Muscle of leg (tissue), 11 donors: Measurements from ENCODE around the gene KCNK1. TPM values are rescaled to one million over a fixed set of nuclear protein-coding genes. Genes with fewer than 3 reads are reported as not detected.

Source experiments
- DNase-seq: peaks from one replicate; pipeline ENCODE4 v3.0.0; 2013
- H3K27ac ChIP-seq: one replicate; pipeline ENCODE4 v1.5.1; 2013; ENCODE audit warnings: mild to moderate bottlenecking, low read length, control low read depth
- H3K27me3 ChIP-seq: one replicate; pipeline ENCODE4 v1.6.1; 2013; ENCODE audit warnings: low read length; ENCODE audit not compliant: control insufficient read depth, insufficient read depth
- H3K36me3 ChIP-seq: one replicate; pipeline ENCODE4 v1.6.1; 2013; ENCODE audit warnings: low read length; ENCODE audit not compliant: control insufficient read depth, insufficient read depth
- H3K4me1 ChIP-seq: one replicate; pipeline ENCODE4 v1.6.1; 2013; ENCODE audit warnings: low read length; ENCODE audit not compliant: control insufficient read depth, insufficient read depth
- H3K4me3 ChIP-seq: one replicate; pipeline ENCODE4 v1.5.1; 2013; ENCODE audit warnings: low read length, control low read depth
- H3K9me3 ChIP-seq: replicated peaks from 2 replicates; pipeline ENCODE4 v1.6.1; 2013; ENCODE audit warnings: low read depth, low read length; ENCODE audit not compliant: control insufficient read depth
- WGBS: methylation state at CpG from one replicate; pipeline ENCODE4 v1.1.5; 2013; ENCODE audit warnings: missing lambda C conversion rate; ENCODE audit not compliant: insufficient coverage; 5-methylcytosine and 5-hydroxymethylcytosine counted together
- polyA plus RNA-seq, 8 donors: library from polyadenylated mRNA; unstranded; fragments of 120-200 nt; gene quantifications; one replicate each; pipeline versions ENCODE4 v1.2.1 to v1.2.3, GENCODE V29; 2013; ENCODE audit warnings: inconsistent platforms in 1 of 8, low replicate concordance in 1 of 8; ENCODE audit not compliant: insufficient read length in 8 of 8, insufficient read depth in 1 of 8
- total RNA-seq: library from RNA; stranded (reverse); fragments of 120-200 nt; gene quantifications from one replicate; pipeline ENCODE4 v1.2.4, GENCODE V29; 2013

The KCNK1 gene
- total and polyA plus RNA-seq, 9 donors: 0.97 to 4.2 (median 1.9) TPM

- no peaks in the 10 kb centered on the region for H3K9me3 ChIP-seq
- H3K4me1 ChIP-seq: no peaks in the 10 kb centered on the region
- H3K27me3 ChIP-seq: peaks cover 2% of the 10 kb centered on the region
- WGBS: 85% methylated on average over 3 of the region's 6 CpGs
- no peak overlapping the region for H3K4me3 ChIP-seq
- no peaks in the 10 kb centered on the region for H3K36me3 ChIP-seq
- DNase-seq: no peak
- no peak overlapping the region for H3K27ac ChIP-seq
These were observed 18.0 kb downstream of the KCNK1 start for GRCh38 chr1:233631810-233632405.

GRCh38 chr1:233632436-233632835 lies 18.5 kb downstream of the KCNK1 start:
- Histone ChIP-seq H3K4me1 (no peaks in the 10 kb centered on the region), H3K27me3 (peaks cover 2% of the 10 kb centered on the region), H3K36me3 (no peaks in the 10 kb centered on the region), H3K4me3 (no peak overlapping the region), H3K27ac (no peak overlapping the region), H3K9me3 (no peaks in the 10 kb centered on the region)
- DNase-seq: no peak
- WGBS: 87% methylated on average over 2 of the region's 3 CpGs

- 62% methylated on average over 8 of the region's 8 CpGs for WGBS
- peak; percentile 13 for DNase-seq
These were observed 22.0 kb downstream of the KCNK1 start for GRCh38 chr1:233635765-233636502.

GRCh38 chr1:233636503-233636877 lies 22.6 kb downstream of the KCNK1 start:
- Histone ChIP-seq H3K27ac (no peak overlapping the region), H3K36me3 (no peaks in the 10 kb centered on the region), H3K27me3 (peaks cover 2% of the 10 kb centered on the region), H3K4me1 (no peaks in the 10 kb centered on the region), H3K4me3 (no peak overlapping the region), H3K9me3 (no peaks in the 10 kb centered on the region)
- DNase-seq: no peak
- WGBS: 94% methylated on average over 2 of the region's 2 CpGs

More at GRCh38 chr1:233635765-233636502, 22.0 kb downstream of the KCNK1 start:
- no peaks in the 10 kb centered on the region for H3K36me3 ChIP-seq
- no peak overlapping the region for H3K4me3 ChIP-seq
- H3K27ac ChIP-seq: no peak overlapping the region
- no peaks in the 10 kb centered on the region for H3K4me1 ChIP-seq
- peaks cover 2% of the 10 kb centered on the region for H3K27me3 ChIP-seq
- H3K9me3 ChIP-seq: no peaks in the 10 kb centered on the region

- H3K27me3 ChIP-seq: no peaks in the 10 kb centered on the region
- H3K4me3 ChIP-seq: no peak overlapping the region
- H3K36me3 ChIP-seq: no peaks in the 10 kb centered on the region
- no peaks in the 10 kb centered on the region for H3K4me1 ChIP-seq
- WGBS: 92% methylated on average over 4 of the region's 7 CpGs
- no peak for DNase-seq
- no peak overlapping the region for H3K27ac ChIP-seq
- no peaks in the 10 kb centered on the region for H3K9me3 ChIP-seq
These were observed 24.6 kb downstream of the KCNK1 start for GRCh38 chr1:233638513-233638912.

- 75% methylated on average over 1 of the region's 5 CpGs for WGBS
- Histone ChIP-seq H3K4me1 (no peaks in the 10 kb centered on the region), H3K27me3 (no peaks in the 10 kb centered on the region), H3K36me3 (no peaks in the 10 kb centered on the region), H3K27ac (no peak overlapping the region), H3K9me3 (no peaks in the 10 kb centered on the region), H3K4me3 (no peak overlapping the region)
- no peak for DNase-seq
These were observed 25.7 kb downstream of the KCNK1 start for GRCh38 chr1:233639611-233640010.

- no peak for DNase-seq
- WGBS: no CpG with 5 or more reads among the region's 3 CpGs
- H3K9me3 ChIP-seq: no peaks in the 10 kb centered on the region
- H3K27ac ChIP-seq: no peak overlapping the region
- no peak overlapping the region for H3K4me3 ChIP-seq
- no peaks in the 10 kb centered on the region for H3K36me3 ChIP-seq
- no peaks in the 10 kb centered on the region for H3K4me1 ChIP-seq
- H3K27me3 ChIP-seq: no peaks in the 10 kb centered on the region
These were observed 26.3 kb downstream of the KCNK1 start for GRCh38 chr1:233640179-233640578.

GRCh38 chr1:233641029-233641428 lies 27.1 kb downstream of the KCNK1 start:
- Histone ChIP-seq H3K27me3 (no peaks in the 10 kb centered on the region), H3K27ac (no peak overlapping the region), H3K4me3 (no peak overlapping the region), H3K36me3 (no peaks in the 10 kb centered on the region), H3K4me1 (no peaks in the 10 kb centered on the region), H3K9me3 (no peaks in the 10 kb centered on the region)
- DNase-seq: no peak
- 94% methylated on average over 2 of the region's 6 CpGs for WGBS

GRCh38 chr1:233647073-233647472 lies 33.2 kb downstream of the KCNK1 start:
- DNase-seq: no peak
- peaks cover 2% of the 10 kb centered on the region for H3K27me3 ChIP-seq
- H3K36me3 ChIP-seq: no peaks in the 10 kb centered on the region
- no peaks in the 10 kb centered on the region for H3K9me3 ChIP-seq
- H3K27ac ChIP-seq: no peak overlapping the region
- no peaks in the 10 kb centered on the region for H3K4me1 ChIP-seq
- H3K4me3 ChIP-seq: no peak overlapping the region
- 17% methylated on average over 3 of the region's 4 CpGs for WGBS

GRCh38 chr1:233647636-233648035 lies 33.7 kb downstream of the KCNK1 start:
- Histone ChIP-seq H3K36me3 (no peaks in the 10 kb centered on the region), H3K4me3 (no peak overlapping the region), H3K4me1 (no peaks in the 10 kb centered on the region), H3K27ac (no peak overlapping the region), H3K27me3 (peaks cover 2% of the 10 kb centered on the region), H3K9me3 (no peaks in the 10 kb centered on the region)
- DNase-seq: no peak
- 73% methylated on average over 2 of the region's 2 CpGs for WGBS
